Measurements from ENCODE around the gene VPS26C.
"Not testable (repeated sequence)": the region's sequence is repeated elsewhere in the genome, so short reads cannot be mapped to it uniquely, and the experiment has no call there.

The VPS26C gene

GRCh38 chr21:37227071-37228002, 39.8 kb downstream of the VPS26C start:
- DNase-seq, result no peak

- no peak for DNase-seq
Measured at GRCh38 chr21:37226041-37226920, 40.9 kb downstream of the VPS26C start.

- no peak for DNase-seq
Measured at GRCh38 chr21:37224861-37225839, 42.0 kb downstream of the VPS26C start.

GRCh38 chr21:37223804-37224345, 43.3 kb downstream of the VPS26C start:
- DNase-seq, result no peak

- DNase-seq, result not testable (repeated sequence)
Measured at GRCh38 chr21:37222248-37222647, 44.9 kb downstream of the VPS26C start.

GRCh38 chr21:37220981-37221664, 46.0 kb downstream of the VPS26C start:
- DNase-seq, result peak; percentile 88

GRCh38 chr21:37220433-37220980, 46.6 kb downstream of the VPS26C start:
- DNase-seq, result peak; percentile 27

- no peak for DNase-seq
Measured at GRCh38 chr21:37219761-37220432, 47.2 kb downstream of the VPS26C start.

- DNase-seq, result no peak
Measured at GRCh38 chr21:37214952-37215351, 52.2 kb downstream of the VPS26C start.

- DNase-seq, result no peak
Measured at GRCh38 chr21:37210799-37211198, 56.3 kb downstream of the VPS26C start.

- no peak for DNase-seq
Measured at GRCh38 chr21:37210130-37210529, 57.0 kb downstream of the VPS26C start.

- DNase-seq, result no peak
Measured at GRCh38 chr21:37208741-37209225, 58.4 kb downstream of the VPS26C start.

- DNase-seq, result no peak
Measured at GRCh38 chr21:37208056-37208721, 58.9 kb downstream of the VPS26C start.

- no peak for DNase-seq
Measured at GRCh38 chr21:37207441-37208009, 59.6 kb downstream of the VPS26C start.

GRCh38 chr21:37206496-37206895, 60.6 kb downstream of the VPS26C start:
- no peak for DNase-seq

- no peak for DNase-seq
Measured at GRCh38 chr21:37204580-37204979, 62.6 kb downstream of the VPS26C start.

GRCh38 chr21:37202221-37203110, 64.7 kb downstream of the VPS26C start:
- no peak for DNase-seq
